HG02759 (cell line): ENCODE results near the gene DPY19L3.
"Not testable (repeated sequence)": the region's sequence is repeated elsewhere in the genome, so short reads cannot be mapped to it uniquely, and the experiment has no call there.

Experiments used
- ATAC-seq: cut with Tn5 transposase; IDR thresholded peaks from one replicate; pipeline ENCODE4 v1.9.1; 2021; ENCODE audit warnings: mild to moderate bottlenecking, moderate library complexity; ENCODE audit not compliant: unreplicated experiment

Gene DPY19L3

GRCh38 chr19:32512498-32512897 is 106.9 kb downstream of the DPY19L3 start:
- ATAC-seq: not testable (repeated sequence)

- ATAC-seq: no peak
Measured at GRCh38 chr19:32519023-32519422, 113.5 kb downstream of the DPY19L3 start.

DNA sequence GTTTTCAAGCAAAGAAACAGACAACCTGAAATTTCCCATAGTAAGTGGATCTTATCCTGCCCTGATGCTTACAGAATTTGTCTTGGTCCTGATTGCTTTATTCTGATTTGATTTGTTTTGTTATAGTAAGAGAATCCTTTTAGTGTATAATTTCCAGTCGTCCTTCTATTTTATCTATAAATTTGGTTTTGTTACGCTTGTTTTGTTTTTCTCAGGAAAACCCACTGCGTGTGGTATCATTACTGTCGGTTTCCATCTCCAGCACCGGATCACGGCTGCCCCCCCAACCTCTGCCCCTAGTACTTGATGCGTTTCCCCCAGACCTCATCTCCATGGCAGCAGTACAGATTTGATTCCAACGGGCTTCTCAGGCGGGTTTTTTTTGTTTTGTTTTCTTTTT is 117.4 kb downstream of the DPY19L3 start:
- no peak for ATAC-seq

- no peak for ATAC-seq
Measured at GRCh38 chr19:32526895-32527294, 121.3 kb downstream of the DPY19L3 start.

DNA sequence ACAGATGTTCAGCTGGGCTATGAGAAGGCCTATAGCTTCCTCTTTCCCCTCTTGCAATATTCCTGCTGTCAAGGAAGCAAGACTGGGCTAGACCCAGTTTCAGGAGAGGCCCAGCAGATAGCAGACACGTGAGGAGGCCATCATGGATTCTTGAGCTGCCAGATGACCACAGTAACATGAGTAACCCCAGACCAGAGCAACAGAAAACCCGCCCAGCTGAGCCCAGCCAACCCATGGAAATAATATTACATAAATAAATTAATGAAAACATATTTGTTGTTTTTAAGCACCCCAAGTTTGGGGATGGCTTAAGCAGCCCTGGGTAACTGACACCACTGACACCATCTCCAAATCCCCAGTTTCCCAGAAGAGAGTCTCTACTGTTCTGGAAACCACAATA is 125.2 kb downstream of the DPY19L3 start:
- ATAC-seq: no peak

DNA sequence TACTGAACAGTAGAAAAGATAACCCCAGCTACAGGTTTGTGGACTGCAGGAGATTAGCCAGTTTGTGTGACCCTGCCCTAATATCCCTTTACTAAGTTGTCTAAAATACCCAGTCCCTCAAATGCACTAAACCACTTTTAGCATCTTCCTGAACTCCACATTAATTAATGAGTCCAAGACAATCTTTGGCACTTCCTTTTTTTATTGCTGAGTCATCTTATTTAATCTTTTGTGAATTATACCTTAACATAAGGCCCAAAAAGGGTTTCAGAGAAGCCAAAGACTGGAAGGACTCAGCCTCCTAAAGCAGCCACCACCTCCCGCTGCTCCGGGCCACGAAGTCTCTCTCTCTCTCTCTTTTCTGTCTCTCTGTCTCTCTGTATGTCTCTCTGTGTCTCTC is 126.7 kb downstream of the DPY19L3 start:
- no peak for ATAC-seq
